Measurements from ENCODE around the gene NEUROD2. TPM values are rescaled to one million over a fixed set of nuclear protein-coding genes. Genes with fewer than 3 reads are reported as not detected.
A peak's percentile ranks its signal among the peaks of the same experiment; 100 is the strongest.

Gene NEUROD2
- total and polyA plus RNA-seq, 10 of the 15 experiments (the other 5 are each of a cell fraction or from before 2014, with no cell fraction given) = not detected

GRCh38 chr17:39621523-39622379, 14.0 kb upstream of the NEUROD2 start:
- Histone ChIP-seq H3K79me2 (ENCODE audit: control insufficient read depth, insufficient read depth, low read length) (no peaks in the 10 kb centered on the region), H3K9me3 (replicated peaks; ENCODE audit: control insufficient read depth, insufficient read depth, low read length) (no peaks in the 10 kb centered on the region), H3K27ac (ENCODE audit: control insufficient read depth, insufficient read depth) (no peak overlapping the region), H3K9ac (ENCODE audit: control insufficient read depth, insufficient read depth, low read length) (peak overlapping the region; percentile 14; the same call in 1 of the 2 replicates), H3K27me3 (replicated peaks in 1 of 2; ENCODE audit: control insufficient read depth in 2 of 2, insufficient read depth in 2 of 2, low read length in 1 of 2) (peaks cover 3 to 5% of the 10 kb centered on the region in 2 experiments), H3K36me3 (ENCODE audit: control insufficient read depth in 2 of 2, insufficient read depth in 2 of 2, low read length in 1 of 2) (no peaks in the 10 kb centered on the region), H3K4me3 (peak overlapping the region; percentile 46; the same call in 1 of the 2 replicates), H2AFZ (ENCODE audit: control insufficient read depth, low read depth, low read length) (peak overlapping the region; percentile 93), H4K20me1 (ENCODE audit: control insufficient read depth, insufficient read depth) (no peaks in the 10 kb centered on the region), H3K4me2 (ENCODE audit: control insufficient read depth, insufficient read depth) (peak overlapping the region; percentile 98), H3K4me1 (ENCODE audit: control insufficient read depth, insufficient read depth, low read length) (peaks cover 5% of the 10 kb centered on the region)
- CTCF ChIA-PET = interaction anchor here (0.6 to 8.9 kb wide), 60 partner anchors 10 to 994 kb away, joined by 3 to 225 read pairs (median 4); partner anchors contain the start of genes IKZF3, MED1, MIEN1 and PGAP3
- ATAC-seq = peak; percentile 79
- in situ Hi-C loops (cut with MboI) = loop anchor here (5.0 kb wide), 2 partner anchors 131 to 361 kb away; partner anchors contain the start of gene PSMD3
- FAIRE-seq = peak; percentile 96
- RAD21 ChIA-PET (ENCODE audit: unreplicated experiment) = interaction anchor here (0.6 to 5.6 kb wide), 28 partner anchors 12 to 465 kb away, joined by 3 to 54 read pairs (median 4); partner anchors contain the start of genes IKZF3, MIEN1, PGAP3 and PSMD3
- BruUV-seq (replicated peaks) = no TSS peak
- SMC1A ChIA-PET (ENCODE audit: uncharacterized antibody, unreplicated experiment) = interaction anchor here (0.6 to 5.4 kb wide), 18 partner anchors 9 to 665 kb away, joined by 3 to 36 read pairs (median 6); partner anchors contain the start of genes MIEN1, PNMT and PSMD3
- POLR2A ChIA-PET = interaction anchor here (0.6 kb wide), 1 partner anchor 702 kb away, joined by 3 read pairs; no protein-coding TSS in a partner anchor
- 11% methylated on average over 26 of the region's 26 CpGs for WGBS (ENCODE audit: insufficient coverage, insufficient replicate concordance, low lambda C conversion rate, missing lambda C conversion rate)
- DNase-seq (ENCODE audit: low read depth, low spot score) = peak; percentile 56
- intact Hi-C loops (cut with micrococcal nuclease; ENCODE audit: unreplicated experiment) = loop anchor here (1.0 to 5.0 kb wide), 6 partner anchors 73 to 406 kb away; partner anchors contain the start of genes IKZF3, MIEN1 and PSMD3
- TF ChIP-seq POU2F2 (IDR thresholded peaks at IDR 0.05; ENCODE audit: borderline replicate concordance, low read depth, low read length) (peak; percentile 73; the same call in 2 of the 3 replicates), HSF1 (IDR thresholded peaks at IDR 0.05; ENCODE audit: low read depth, low read length) (0 out of 2 replicates have a peak, but pooled peaks have one; percentile 29), BHLHE40 (IDR thresholded peaks at IDR 0.05; ENCODE audit: borderline replicate concordance in 1 of 2, low read depth in 2 of 2, low read length in 1 of 2) (peak; percentile 28 to 57; a peak in 2 of 4 replicates), SP1 (IDR thresholded peaks at IDR 0.05; ENCODE audit: low read depth, low read length) (peak; percentile 27), ETV6 (conservative IDR thresholded peaks at IDR 0.05 in 1 of 2, IDR thresholded peaks at IDR 0.05 in 1 of 2; ENCODE audit: borderline replicate concordance in 1 of 2, low read depth in 1 of 2) (no peak), NR2F1 (conservative IDR thresholded peaks at IDR 0.05) (0 out of 2 replicates have a peak, but pooled peaks have one; percentile 22), E2F8 (IDR thresholded peaks at IDR 0.05; ENCODE audit: low read depth, partially characterized antibody) (no peak), HCFC1 (IDR thresholded peaks at IDR 0.05; ENCODE audit: low read length) (peak; percentile 41; the same call in 1 of the 2 replicates), BACH1 (IDR thresholded peaks at IDR 0.05; ENCODE audit: borderline replicate concordance) (no peak), CREM (IDR thresholded peaks at IDR 0.05; ENCODE audit: low read depth) (no peak), PKNOX1 (IDR thresholded peaks at IDR 0.05) (no peak), RCOR1 (conservative IDR thresholded peaks at IDR 0.05; ENCODE audit: low read depth, low read length) (0 out of 2 replicates have a peak, but pooled peaks have one; percentile 30), LARP7 (IDR thresholded peaks at IDR 0.05) (peak; percentile 54), CREB1 (IDR thresholded peaks at IDR 0.05; ENCODE audit: low read depth) (0 out of 2 replicates have a peak, but pooled peaks have one; percentile 48), MXI1 (IDR thresholded peaks at IDR 0.05; ENCODE audit: low read depth, low read length) (no peak), ZSCAN29 (IDR thresholded peaks at IDR 0.05) (0 out of 2 replicates have a peak, but pooled peaks have one; percentile 53)

All from GM12878 (cell line).